ENCODE data around the gene PRR18.

The PRR18 gene

DNA sequence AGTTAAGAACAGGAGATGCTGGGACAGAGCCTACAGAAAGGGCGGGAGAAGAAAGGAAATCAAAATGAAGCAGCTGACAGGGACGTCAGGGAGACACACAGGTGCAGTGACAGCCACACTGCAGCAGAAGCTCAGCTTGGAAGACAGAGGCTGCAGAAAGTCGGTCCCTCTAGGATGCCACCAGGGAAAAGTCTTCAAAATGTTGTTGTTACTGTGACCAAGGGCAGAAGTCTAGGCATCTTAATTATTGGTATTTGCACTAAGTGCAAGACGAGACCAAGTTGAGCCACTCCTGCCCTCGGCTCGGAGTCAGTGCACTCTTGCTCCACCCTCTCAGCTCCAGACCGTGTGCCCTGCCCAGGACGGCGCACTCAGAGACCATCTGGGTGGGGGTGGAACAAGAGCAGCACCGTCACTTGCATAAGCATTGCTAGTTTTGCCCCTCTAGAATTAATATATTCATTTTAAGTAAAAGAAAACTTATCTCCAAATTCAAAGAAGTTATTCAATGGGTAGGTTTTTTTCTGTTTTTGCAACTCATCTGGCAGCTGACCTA, 2.6 kb downstream of the PRR18 start:
- DNase-seq (ENCODE audit: low read depth), result no peak
- H3K4me3 ChIP-seq (ENCODE audit: low read depth, low read length), result no peak overlapping the region
- TF ChIP-seq, protein P1, sequence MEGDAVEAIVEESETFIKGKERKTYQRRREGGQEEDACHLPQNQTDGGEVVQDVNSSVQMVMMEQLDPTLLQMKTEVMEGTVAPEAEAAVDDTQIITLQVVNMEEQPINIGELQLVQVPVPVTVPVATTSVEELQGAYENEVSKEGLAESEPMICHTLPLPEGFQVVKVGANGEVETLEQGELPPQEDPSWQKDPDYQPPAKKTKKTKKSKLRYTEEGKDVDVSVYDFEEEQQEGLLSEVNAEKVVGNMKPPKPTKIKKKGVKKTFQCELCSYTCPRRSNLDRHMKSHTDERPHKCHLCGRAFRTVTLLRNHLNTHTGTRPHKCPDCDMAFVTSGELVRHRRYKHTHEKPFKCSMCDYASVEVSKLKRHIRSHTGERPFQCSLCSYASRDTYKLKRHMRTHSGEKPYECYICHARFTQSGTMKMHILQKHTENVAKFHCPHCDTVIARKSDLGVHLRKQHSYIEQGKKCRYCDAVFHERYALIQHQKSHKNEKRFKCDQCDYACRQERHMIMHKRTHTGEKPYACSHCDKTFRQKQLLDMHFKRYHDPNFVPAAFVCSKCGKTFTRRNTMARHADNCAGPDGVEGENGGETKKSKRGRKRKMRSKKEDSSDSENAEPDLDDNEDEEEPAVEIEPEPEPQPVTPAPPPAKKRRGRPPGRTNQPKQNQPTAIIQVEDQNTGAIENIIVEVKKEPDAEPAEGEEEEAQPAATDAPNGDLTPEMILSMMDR (IDR thresholded peaks at IDR 0.05; ENCODE audit: control insufficient read depth, extremely low read depth, insufficient read depth), result no peak

DNA sequence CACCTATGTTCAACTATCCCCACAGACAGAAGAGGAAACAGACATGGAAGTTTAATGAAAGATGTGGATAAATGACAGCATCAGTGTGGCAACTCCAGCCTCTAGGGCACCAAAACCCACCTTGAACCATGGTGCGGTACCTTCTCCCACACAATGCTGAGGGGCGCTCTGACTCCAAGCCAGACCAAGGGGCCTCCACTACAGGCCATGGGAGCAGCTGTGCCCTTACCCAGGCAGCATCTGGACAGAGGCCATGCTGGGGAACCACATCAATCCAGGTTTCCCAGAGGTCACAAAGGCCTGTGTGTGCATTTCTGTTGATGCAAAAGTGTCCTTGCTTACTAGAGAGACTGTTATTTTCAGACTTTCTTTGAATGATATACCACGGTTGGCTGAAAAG, 4.1 kb downstream of the PRR18 start:
- TF ChIP-seq, protein P1 (IDR thresholded peaks at IDR 0.05; ENCODE audit: control insufficient read depth, extremely low read depth, insufficient read depth), result no peak

DNA sequence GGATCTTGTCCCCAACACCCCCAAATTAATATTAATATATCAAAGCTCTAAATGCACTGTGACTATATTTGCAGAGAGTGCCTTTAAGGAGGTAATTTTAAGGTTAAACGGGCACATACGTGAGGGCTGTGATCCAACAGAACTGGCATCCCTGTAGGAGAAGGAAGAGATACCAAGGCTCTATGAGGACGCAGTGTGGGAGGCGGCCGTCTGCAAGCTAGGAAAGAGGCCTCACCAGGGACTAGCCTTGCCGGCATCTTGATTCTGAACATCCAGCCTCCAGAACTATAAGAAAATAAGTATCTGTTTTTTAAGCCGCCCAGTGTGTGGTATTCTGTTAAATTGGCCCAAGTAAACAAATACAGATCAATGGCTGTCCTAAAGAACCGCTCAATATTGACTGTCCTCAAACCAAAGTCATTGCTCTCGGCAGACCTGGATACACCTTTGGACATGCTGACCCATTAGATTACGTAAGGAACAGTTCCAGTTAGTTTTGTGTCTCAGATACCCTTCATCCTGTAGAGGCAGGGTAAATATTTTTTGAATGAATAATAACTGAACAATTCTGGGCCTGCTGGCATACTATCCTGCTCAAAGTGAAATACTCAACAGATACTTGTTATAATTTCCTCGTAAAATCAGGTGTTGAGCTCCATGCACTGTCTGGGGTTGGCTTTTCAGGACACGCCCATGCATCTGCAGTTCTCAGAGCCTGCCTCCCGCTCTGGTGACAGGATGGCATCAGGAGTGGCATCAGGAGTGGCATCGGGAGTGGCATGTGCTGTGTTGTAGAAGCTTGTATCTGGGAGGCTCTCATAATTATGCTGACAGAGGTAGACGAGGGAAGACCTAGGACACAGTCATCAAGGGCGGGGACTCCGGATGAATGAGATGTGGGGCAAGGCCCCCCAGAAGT, 6.3 kb downstream of the PRR18 start:
- no peak for DNase-seq (ENCODE audit: low read depth)
- H3K4me3 ChIP-seq (ENCODE audit: low read depth, low read length), result no peak overlapping the region
- TF ChIP-seq, protein P1 (IDR thresholded peaks at IDR 0.05; ENCODE audit: control insufficient read depth, extremely low read depth, insufficient read depth), result no peak

More for the DNA sequence above, 4.1 kb downstream of the PRR18 start:
- DNase-seq (ENCODE audit: low read depth), result no peak
- H3K4me3 ChIP-seq (ENCODE audit: low read depth, low read length), result no peak overlapping the region

GRCh38 chr6:166300357-166300987, 7.7 kb downstream of the PRR18 start:
- TF ChIP-seq, protein P1 (IDR thresholded peaks at IDR 0.05; ENCODE audit: control insufficient read depth, extremely low read depth, insufficient read depth), result no peak
- DNase-seq (ENCODE audit: low read depth), result no peak
- no peak overlapping the region for H3K4me3 ChIP-seq (ENCODE audit: low read depth, low read length)

DNA sequence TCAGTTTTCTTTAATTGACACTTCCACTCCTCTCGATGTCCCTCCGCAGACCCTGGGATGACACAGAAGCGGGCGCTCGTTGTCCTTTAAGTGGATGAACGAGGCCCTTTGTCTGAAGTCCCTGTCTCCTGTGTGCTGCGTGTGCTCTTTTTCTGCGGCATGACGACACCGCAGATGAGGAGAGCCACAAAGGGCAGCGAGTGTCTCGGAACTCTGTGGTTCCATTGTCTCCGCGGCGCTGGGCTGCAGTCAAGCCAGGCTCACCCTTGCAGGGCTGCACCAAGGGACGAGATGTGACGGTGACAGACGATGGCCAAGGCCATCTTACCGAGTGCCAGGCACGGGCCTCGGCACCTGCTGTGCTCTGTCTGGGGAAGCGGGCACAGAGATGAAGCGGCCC, 10.6 kb downstream of the PRR18 start:
- TF ChIP-seq, protein P1 (IDR thresholded peaks at IDR 0.05; ENCODE audit: control insufficient read depth, extremely low read depth, insufficient read depth), result no peak
- no peak for DNase-seq (ENCODE audit: low read depth)

GRCh38 chr6:166296035-166296883, 11.9 kb downstream of the PRR18 start:
- H3K4me3 ChIP-seq (ENCODE audit: low read depth, low read length), result no peak overlapping the region
- TF ChIP-seq, protein P1 (IDR thresholded peaks at IDR 0.05; ENCODE audit: control insufficient read depth, extremely low read depth, insufficient read depth), result no peak
- no peak for DNase-seq (ENCODE audit: low read depth)

More for the DNA sequence above, 10.6 kb downstream of the PRR18 start:
- no peak overlapping the region for H3K4me3 ChIP-seq (ENCODE audit: low read depth, low read length)

All from LNCaP clone FGC (cell line).